OCI-LY1 (cell line): ENCODE data around the gene ARCN1.

Source experiments
- EZH2 ChIP-seq: fragments of 200-600 bp; sonication (generic), shearing (Covaris generic); IDR thresholded peaks from 2 replicates; pipeline ENCODE4 v1.8.0; 2017; ENCODE audit warnings: borderline replicate concordance, mixed run types, mild to moderate bottlenecking, antibody characterized with exemption, low read length, moderate library complexity, mixed read lengths
- TF ChIP-seq, protein P1 (sequence below): fragments of 200-600 bp; sonication (generic), shearing (Covaris generic); IDR thresholded peaks from 2 replicates; pipeline ENCODE4 v1.5.1; 2017; ENCODE audit warnings: mild to moderate bottlenecking, antibody characterized with exemption, low read length, moderate library complexity, mixed read lengths

GRCh38 chr11:118610773-118611432, 38.7 kb downstream of the ARCN1 start:
- TF ChIP-seq, protein P1, sequence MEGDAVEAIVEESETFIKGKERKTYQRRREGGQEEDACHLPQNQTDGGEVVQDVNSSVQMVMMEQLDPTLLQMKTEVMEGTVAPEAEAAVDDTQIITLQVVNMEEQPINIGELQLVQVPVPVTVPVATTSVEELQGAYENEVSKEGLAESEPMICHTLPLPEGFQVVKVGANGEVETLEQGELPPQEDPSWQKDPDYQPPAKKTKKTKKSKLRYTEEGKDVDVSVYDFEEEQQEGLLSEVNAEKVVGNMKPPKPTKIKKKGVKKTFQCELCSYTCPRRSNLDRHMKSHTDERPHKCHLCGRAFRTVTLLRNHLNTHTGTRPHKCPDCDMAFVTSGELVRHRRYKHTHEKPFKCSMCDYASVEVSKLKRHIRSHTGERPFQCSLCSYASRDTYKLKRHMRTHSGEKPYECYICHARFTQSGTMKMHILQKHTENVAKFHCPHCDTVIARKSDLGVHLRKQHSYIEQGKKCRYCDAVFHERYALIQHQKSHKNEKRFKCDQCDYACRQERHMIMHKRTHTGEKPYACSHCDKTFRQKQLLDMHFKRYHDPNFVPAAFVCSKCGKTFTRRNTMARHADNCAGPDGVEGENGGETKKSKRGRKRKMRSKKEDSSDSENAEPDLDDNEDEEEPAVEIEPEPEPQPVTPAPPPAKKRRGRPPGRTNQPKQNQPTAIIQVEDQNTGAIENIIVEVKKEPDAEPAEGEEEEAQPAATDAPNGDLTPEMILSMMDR, result peak; percentile 59
- no peak for TF ChIP-seq EZH2
